ENCODE results near the gene PPP2R5C.

- no peak for TF ChIP-seq CTCF (IDR thresholded peaks at IDR 0.05; ENCODE audit: low read depth, low read length, poor library complexity, severe bottlenecking)
- TF ChIP-seq EZH2phosphoT487 (IDR thresholded peaks at IDR 0.05; ENCODE audit: borderline replicate concordance, low read length): no peak
These were observed 14.8 kb downstream of the PPP2R5C start for GRCh38 chr14:101776344-101776743.

Data from DOHH2 (cell line).